GM21528 (cell line): ENCODE data around the gene NT5C.
"Not testable (repeated sequence)": the region's sequence is repeated elsewhere in the genome, so short reads cannot be mapped to it uniquely, and the experiment has no call there.

ENCODE experiments used
- ATAC-seq: cut with Tn5 transposase; IDR thresholded peaks from one replicate; pipeline ENCODE4 v1.9.1; 2021; ENCODE audit warnings: mild to moderate bottlenecking, moderate library complexity; ENCODE audit not compliant: unreplicated experiment, low FRiP score

Gene NT5C

GRCh38 chr17:75146592-75146991, 15.1 kb upstream of the NT5C start:
- ATAC-seq: no peak

- ATAC-seq: no peak
Observed at GRCh38 chr17:75144816-75145512, 13.4 kb upstream of the NT5C start.

- no peak for ATAC-seq
Observed at GRCh38 chr17:75142236-75142971, 10.9 kb upstream of the NT5C start.

DNA sequence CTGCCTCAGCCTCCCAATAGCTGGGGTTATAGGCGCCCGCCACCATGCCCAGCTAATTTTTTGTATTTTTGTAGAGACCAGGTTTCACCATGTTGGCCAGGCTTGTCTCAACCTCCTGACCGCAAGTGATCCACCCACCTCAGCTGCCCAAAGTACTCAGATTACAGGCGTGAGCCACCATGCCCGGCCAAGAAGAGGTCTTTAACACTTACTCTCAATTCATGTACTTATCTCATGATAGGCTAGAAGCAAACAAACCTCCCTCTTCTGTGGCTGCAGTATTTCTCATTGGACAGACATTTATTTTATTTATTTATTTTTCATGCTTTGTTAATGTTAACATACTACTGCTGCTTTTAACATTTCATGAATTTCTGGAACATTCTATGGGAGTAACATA, 7.0 kb upstream of the NT5C start:
- no peak for ATAC-seq

DNA sequence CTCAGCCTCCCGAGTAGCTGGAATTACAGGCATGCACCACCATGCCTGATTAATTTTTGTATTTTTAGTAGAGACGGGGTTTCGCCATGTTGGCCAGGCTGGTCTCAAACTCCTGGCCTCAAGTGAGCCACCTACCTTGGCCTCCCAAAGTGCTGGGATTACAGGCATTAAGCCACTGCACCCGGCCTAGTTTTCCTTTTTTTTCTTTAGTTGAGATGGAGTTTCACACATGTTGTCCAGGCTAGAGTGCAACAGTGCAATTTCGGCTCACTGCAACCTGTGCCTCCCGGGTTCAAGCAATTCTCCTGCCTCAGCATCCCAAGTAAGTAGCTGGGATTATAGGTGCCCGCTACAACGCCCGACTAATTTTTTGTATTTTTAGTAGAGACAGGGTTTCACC, 6.2 kb upstream of the NT5C start:
- not testable (repeated sequence) for ATAC-seq

DNA sequence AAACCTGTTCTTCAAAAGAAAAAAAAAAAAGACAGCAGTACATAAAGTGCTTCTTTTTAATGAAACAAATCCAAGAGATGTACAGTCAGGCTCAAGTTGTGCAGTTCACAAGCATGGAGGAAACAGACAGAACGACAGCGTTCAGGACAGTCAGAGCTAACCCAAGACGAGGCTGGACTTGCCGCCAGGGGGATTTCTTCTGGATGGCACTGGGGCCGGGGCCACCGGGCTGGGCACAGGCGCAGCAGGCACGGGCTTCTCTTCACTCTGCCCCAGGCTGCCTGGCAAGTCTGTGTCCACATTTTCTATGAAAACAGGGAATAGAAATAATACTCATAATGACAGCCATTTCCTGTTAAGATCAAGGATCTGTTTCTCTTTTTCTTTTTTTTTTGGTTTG, 4.4 kb upstream of the NT5C start:
- no peak for ATAC-seq

DNA sequence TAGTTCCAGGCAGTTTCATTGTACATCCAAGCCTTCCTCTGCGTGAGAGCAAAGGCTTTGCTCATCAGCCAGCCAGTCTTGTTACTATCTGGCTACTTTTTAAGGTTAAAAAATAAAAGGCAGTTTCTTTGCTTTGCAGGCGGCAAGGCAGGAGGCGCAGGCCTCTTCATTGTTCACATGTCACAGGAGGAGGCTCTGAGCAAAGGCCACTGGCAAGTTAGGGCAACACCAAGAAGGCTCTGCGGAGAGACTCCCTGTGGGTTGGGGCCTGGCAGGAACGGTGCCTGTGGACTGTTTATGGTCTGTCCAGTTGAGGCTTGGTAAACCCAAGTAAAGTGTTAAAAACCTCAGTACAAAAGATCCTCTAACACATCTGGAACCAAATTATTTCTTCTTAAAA, 3.9 kb upstream of the NT5C start:
- no peak for ATAC-seq

DNA sequence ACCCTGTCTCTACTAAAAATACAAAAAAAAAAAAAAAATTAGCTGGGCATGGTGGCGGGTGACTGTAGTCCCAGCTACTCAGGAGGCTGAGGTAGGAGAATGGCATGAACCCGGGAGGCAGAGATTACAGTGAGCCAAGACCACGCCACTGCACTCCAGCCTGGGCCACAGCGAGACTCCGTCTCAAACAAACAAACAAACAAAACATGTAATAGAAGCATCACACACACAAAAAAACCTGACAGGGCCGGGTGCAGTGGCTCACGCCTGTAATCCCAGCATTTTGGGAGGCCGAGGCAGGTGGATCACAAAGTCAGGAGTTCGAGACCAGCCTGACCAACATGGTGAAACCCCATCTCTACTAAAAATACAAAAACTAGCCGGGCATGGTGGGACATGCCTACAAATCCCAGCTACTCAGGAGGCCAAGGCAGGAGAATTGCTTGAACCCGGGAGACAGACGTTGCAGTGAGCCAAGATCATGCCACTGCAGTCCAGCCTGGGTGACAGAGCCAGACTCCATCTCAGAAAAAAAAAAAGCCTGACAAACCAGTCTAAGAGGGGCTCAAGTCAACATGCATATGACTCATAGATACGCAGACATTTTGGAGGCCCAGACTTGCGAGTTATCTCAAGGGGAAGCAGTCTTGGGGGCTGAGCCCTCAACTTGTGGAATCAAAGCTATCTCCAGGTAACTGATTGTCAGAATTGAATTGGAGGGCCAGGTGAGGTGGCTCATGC, 2.2 kb upstream of the NT5C start:
- not testable (repeated sequence) for ATAC-seq

DNA sequence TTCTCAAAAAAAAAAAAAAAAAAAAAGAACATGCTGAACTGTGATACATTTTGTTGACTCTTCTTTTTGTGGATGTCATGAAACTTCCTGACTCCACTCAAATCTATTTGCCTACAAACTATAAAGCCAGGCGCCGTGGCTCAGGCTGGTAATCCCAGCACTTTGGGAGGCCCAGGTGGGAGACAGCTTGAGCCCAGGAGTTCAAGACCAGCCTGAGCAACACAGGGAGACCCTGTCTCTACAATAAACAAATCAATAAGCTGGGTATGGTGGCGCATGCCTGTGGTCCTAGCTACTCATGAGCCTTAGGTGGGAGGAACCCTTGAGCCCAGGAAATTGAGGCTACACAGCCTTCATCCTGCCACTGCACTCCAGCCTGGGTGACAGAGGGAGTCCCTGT, 1.5 kb upstream of the NT5C start:
- no peak for ATAC-seq

GRCh38 chr17:75132018-75133000, 767 bp upstream of the NT5C start:
- not testable (repeated sequence) for ATAC-seq

GRCh38 chr17:75130632-75131277, 787 bp downstream of the NT5C start:
- no peak for ATAC-seq

GRCh38 chr17:75130059-75130631, 1.4 kb downstream of the NT5C start:
- no peak for ATAC-seq

- ATAC-seq: no peak
Observed at GRCh38 chr17:75129576-75129975, 2.0 kb downstream of the NT5C start.

- ATAC-seq: no peak
Observed at GRCh38 chr17:75128694-75129505, 2.6 kb downstream of the NT5C start.

DNA sequence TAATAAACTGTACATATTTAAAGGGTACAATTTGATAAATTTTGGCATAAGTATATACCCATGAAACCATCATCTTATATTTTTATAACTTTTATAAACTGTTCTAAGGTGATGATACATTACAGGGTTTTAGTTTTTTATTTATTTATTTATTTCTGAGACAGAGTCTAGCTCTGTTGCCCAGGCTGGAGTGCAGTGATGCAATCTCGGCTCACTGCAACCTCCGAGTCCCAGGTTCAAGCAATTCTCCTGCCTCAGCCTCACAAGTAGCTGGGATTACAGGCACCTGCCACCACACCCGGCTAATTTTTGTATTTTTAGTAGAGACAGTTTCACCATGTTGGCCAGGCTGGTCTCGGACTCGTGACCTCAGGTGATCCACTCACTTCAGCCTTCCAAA, 3.6 kb downstream of the NT5C start:
- ATAC-seq: not testable (repeated sequence)

DNA sequence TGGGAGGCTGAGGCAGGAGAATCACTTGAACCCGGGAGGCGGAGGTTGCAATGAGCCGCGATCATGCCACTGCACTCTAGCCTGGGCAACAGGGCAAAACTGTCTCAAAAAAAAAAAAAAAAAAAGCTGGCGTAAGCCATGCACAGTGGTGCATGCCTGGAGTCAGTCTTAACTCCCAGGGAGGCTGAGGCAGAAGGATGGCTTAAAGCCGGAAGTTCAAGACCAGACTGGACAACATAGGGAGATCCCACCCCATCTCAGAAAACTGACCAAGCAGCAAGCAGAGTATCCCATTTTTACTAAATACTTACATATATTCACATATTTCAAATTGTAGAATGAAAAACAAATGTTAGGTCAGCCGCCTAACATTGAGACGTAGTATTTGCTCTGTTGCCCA, 4.6 kb downstream of the NT5C start:
- no peak for ATAC-seq

DNA sequence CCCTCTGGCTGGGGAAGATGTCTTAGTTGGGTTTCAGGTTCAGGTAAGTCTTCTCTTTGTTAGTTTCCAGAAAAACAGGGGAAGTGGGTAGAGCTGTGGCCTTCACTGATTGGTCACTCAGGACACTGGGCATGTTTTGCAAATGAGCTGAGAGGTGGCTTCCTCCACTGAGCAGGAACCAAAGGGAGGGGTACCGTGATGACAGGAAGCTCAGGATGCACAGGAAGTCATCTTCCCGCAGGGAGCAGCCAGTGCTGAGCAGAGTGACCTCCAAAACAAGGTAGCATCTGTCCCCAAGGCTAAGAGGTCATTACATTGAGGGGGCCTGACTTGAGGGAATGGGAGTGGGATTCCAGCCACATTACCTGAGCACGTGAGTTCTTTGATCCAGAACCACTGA, 5.6 kb downstream of the NT5C start:
- no peak for ATAC-seq

GRCh38 chr17:75124819-75125162, 6.8 kb downstream of the NT5C start:
- ATAC-seq: no peak
